GM12878 (cell line): ENCODE measurements around the gene PYGB. TPM values are rescaled to one million over a fixed set of nuclear protein-coding genes. Genes with fewer than 3 reads are reported as not detected.

Source experiments
- ATAC-seq: fragments of 200-7000 bp; cut with Tn5 transposase; 3 replicates; pipeline ENCODE4 v1.9.1; 2020; ENCODE audit warnings: mild to moderate bottlenecking, moderate library complexity
- BruUV-seq: library from RNA; stranded (reverse); fragments of 400-500 nt; replicated peaks from 2 replicates; lab custom pipeline; 2021; lab: Mats Ljungman, UMichigan
- CTCF ChIA-PET: fragments of 300-600 bp; sonication (Branson Sonifier 250); formaldehyde crosslinking; extraction: SDS; loops from one replicate; lab custom pipeline; 2021; ENCODE audit warnings: inconsistent platforms; lab: Yijun Ruan, JAX
- POLR2A ChIA-PET: fragments of 350-600 bp; formaldehyde crosslinking; extraction: SDS; loops from one replicate; lab custom pipeline; 2021; ENCODE audit warnings: inconsistent platforms; lab: Charles Lee
- RAD21 ChIA-PET: fragments of 300-600 bp; sonication (Branson Sonifier 250); formaldehyde crosslinking; loops from one replicate; lab custom pipeline; 2023; ENCODE audit warnings: antibody characterized with exemption; ENCODE audit not compliant: unreplicated experiment; lab: Charles Lee
- SMC1A ChIA-PET: fragments of 300-600 bp; sonication (Branson Sonifier 250); formaldehyde crosslinking; loops from one replicate; lab custom pipeline; 2023; ENCODE audit not compliant: unreplicated experiment, uncharacterized antibody; lab: Charles Lee
- DNase-seq: peaks from one replicate; pipeline ENCODE4 v3.0.0-alpha.2; 2011; ENCODE audit warnings: low read depth, low spot score
- FAIRE-seq: peaks from 3 replicates; lab custom pipeline; 2011; peaks lifted over from hg19 to GRCh38; lab: Jason Lieb, UNC
- H2AFZ ChIP-seq: 2 replicates; pipeline ENCODE4 v1.6.0; 2011; ENCODE audit warnings: low read depth, low read length, control low read depth; ENCODE audit not compliant: control insufficient read depth
- H3K27ac ChIP-seq: 2 replicates; pipeline ENCODE4 v1.5.1; 2011; ENCODE audit warnings: control low read depth; ENCODE audit not compliant: control insufficient read depth, insufficient read depth
- H3K27me3 ChIP-seq, 2 experiments: replicated peaks in 1 of 2; 2 replicates each; pipeline versions ENCODE4 v1.6.0 to v1.6.1; 2011; ENCODE audit warnings: low read length in 1 of 2; ENCODE audit not compliant: control insufficient read depth in 2 of 2, insufficient read depth in 2 of 2
- H3K36me3 ChIP-seq, 2 experiments: 2 replicates each; pipeline ENCODE4 v1.5.1; 2011; ENCODE audit warnings: low read length in 1 of 2; ENCODE audit not compliant: control insufficient read depth in 2 of 2, insufficient read depth in 2 of 2
- H3K4me1 ChIP-seq: 2 replicates; pipeline ENCODE4 v1.6.1; 2011; ENCODE audit warnings: mild to moderate bottlenecking, low read length, moderate library complexity, mixed read lengths; ENCODE audit not compliant: control insufficient read depth, insufficient read depth
- H3K4me2 ChIP-seq: 2 replicates; pipeline ENCODE4 v1.6.0; 2011; ENCODE audit warnings: control low read depth; ENCODE audit not compliant: control insufficient read depth, insufficient read depth
- H3K4me3 ChIP-seq: fragments of 200-600 bp; sonication (generic); 2 replicates; pipeline ENCODE4 v1.5.1; 2016
- H3K79me2 ChIP-seq: 2 replicates; pipeline ENCODE4 v1.6.0; 2011; ENCODE audit warnings: low read length; ENCODE audit not compliant: control insufficient read depth, insufficient read depth
- H3K9ac ChIP-seq: 2 replicates; pipeline ENCODE4 v1.8.0; 2011; ENCODE audit warnings: low read length, control low read depth, mixed read lengths; ENCODE audit not compliant: control insufficient read depth, insufficient read depth
- H3K9me3 ChIP-seq: replicated peaks from 3 replicates; pipeline ENCODE4 v1.5.1; 2011; ENCODE audit warnings: mild to moderate bottlenecking, low read length; ENCODE audit not compliant: control insufficient read depth, insufficient read depth
- H4K20me1 ChIP-seq: 2 replicates; pipeline ENCODE4 v1.6.0; 2011; ENCODE audit not compliant: control insufficient read depth, insufficient read depth
- CEBPB ChIP-seq, 2 experiments: fragments of 150-350 bp in 1 of 2; IDR thresholded peaks; 2 replicates each; pipeline ENCODE4 v1.6.1; 2012 to 2014; ENCODE audit warnings: low read depth in 2 of 2, low read length in 2 of 2, borderline replicate concordance in 1 of 2, inconsistent platforms in 1 of 2
- EGR1 ChIP-seq, 2 experiments: IDR thresholded peaks; 1 replicate in 1 of 2; 2 replicates in 1 of 2; pipeline ENCODE4 v1.6.1; 2011 to 2012; ENCODE audit warnings: low read depth in 2 of 2, low read length in 2 of 2, borderline replicate concordance in 1 of 2, mild to moderate bottlenecking in 1 of 2, moderate library complexity in 1 of 2
- ESRRA ChIP-seq: IDR thresholded peaks from 2 replicates; pipeline ENCODE4 v1.6.1; 2012; ENCODE audit warnings: mild to moderate bottlenecking, low read length, improper control_type of control experiment
- EZH2 ChIP-seq: IDR thresholded peaks from 2 replicates; pipeline ENCODE4 v1.6.1; 2012; ENCODE audit warnings: low read depth, mild to moderate bottlenecking, control low read depth, inconsistent platforms, low read length, borderline replicate concordance; ENCODE audit not compliant: control insufficient read depth
- IKZF1 ChIP-seq: fragments of 450-650 bp; conservative IDR thresholded peaks from 2 replicates; pipeline ENCODE4 v1.6.1; 2017; ENCODE audit warnings: antibody characterized with exemption, mild to moderate bottlenecking
- MEF2A ChIP-seq: IDR thresholded peaks from 2 replicates; pipeline ENCODE4 v1.6.1; 2011; ENCODE audit warnings: low read depth, mild to moderate bottlenecking, low read length, moderate library complexity; ENCODE audit not compliant: insufficient read depth
- SIX5 ChIP-seq: IDR thresholded peaks from 2 replicates; pipeline ENCODE4 v1.6.1; 2011; ENCODE audit warnings: mild to moderate bottlenecking, low read depth, low read length, moderate library complexity; ENCODE audit not compliant: severe bottlenecking
- SUZ12 ChIP-seq: fragments of 200-600 bp; sonication (generic); IDR thresholded peaks from one replicate; pipeline ENCODE4 v1.6.1; 2018; ENCODE audit warnings: antibody characterized with exemption, mild to moderate bottlenecking; ENCODE audit not compliant: unreplicated experiment
- ZNF217 ChIP-seq: fragments of 450-650 bp; IDR thresholded peaks from 2 replicates; pipeline ENCODE4 v1.6.1; 2017; ENCODE audit warnings: antibody characterized with exemption, mild to moderate bottlenecking
- WGBS: methylation state at CpG from one replicate; pipeline ENCODE4 v1.1.6; 2016; ENCODE audit warnings: low lambda C conversion rate; ENCODE audit not compliant: insufficient replicate concordance, insufficient coverage; ENCODE audit errors: missing lambda C conversion rate; 5-methylcytosine and 5-hydroxymethylcytosine counted together
- in situ Hi-C: fragments of 300-500 bp; cut with MboI; formaldehyde crosslinking; loops from 9 replicates; pipeline ENCODE4 v1.14.3; 2018; ENCODE audit warnings: mixed read lengths
- intact Hi-C: fragments of 100-400 bp; cut with micrococcal nuclease; formaldehyde crosslinking; loops from one replicate; pipeline ENCODE4 v1.14.2; 2022; ENCODE audit not compliant: unreplicated experiment
- polyA plus RNA-seq, 11 experiments: library from polyadenylated mRNA; depleted of rRNA in 4 of 11; unstranded in 6 of 11; stranded (reverse) in 5 of 11; fragments of >200 nt; fragmentation: Nextera tagmentation in 4 of 11; fragmentation: Illumina TruSeq in 1 of 11; extraction: Ambion mirVana in 4 of 11; extraction: Trizol in 1 of 11; gene quantifications; 1 replicate in 1 of 11; 2 replicates in 10 of 11; pipeline versions ENCODE4 v1.2.1 to v1.2.3, GENCODE V29; 2011 to 2016; ENCODE audit warnings: inconsistent platforms in 2 of 11, missing spikeins in 2 of 11, low read depth in 1 of 11
- total RNA-seq, 4 experiments: library from RNA; depleted of rRNA in 3 of 4; stranded (reverse); fragments of >200 nt in 3 of 4; fragmentation: Illumina TruSeq in 1 of 4; extraction: Trizol in 1 of 4; gene quantifications; 2 replicates each; pipeline versions ENCODE4 v1.2.1 to v1.2.3, GENCODE V29; 2013 to 2021

PYGB gene
- total and polyA plus RNA-seq, 10 of the 15 experiments (the other 5 are each of a cell fraction or from before 2014, with no cell fraction given) = 0.34 to 33.5 (median 21.8) TPM

- TF ChIP-seq MEF2A (no peak), EGR1 (IDR thresholded peaks at IDR 0.05; ENCODE audit: borderline replicate concordance in 1 of 2, low read depth in 2 of 2, low read length in 2 of 2) (no peak)
These were observed 34.9 kb downstream of the PYGB start (continued) for GRCh38 chr20:25282796-25283195.

- POLR2A ChIA-PET = no interaction called here
- TF ChIP-seq EZH2 (no peak), ZNF217 (no peak), IKZF1 (no peak), CEBPB (IDR thresholded peaks at IDR 0.05; ENCODE audit: borderline replicate concordance in 1 of 2, low read depth in 2 of 2, low read length in 2 of 2) (no peak), SIX5 (no peak), ESRRA (no peak), SUZ12 (no peak)
- no TSS peak for BruUV-seq
- CTCF ChIA-PET = interaction anchor here (1.4 kb wide), 1 partner anchor 12 kb away, joined by 4 read pairs; no protein-coding TSS in a partner anchor
- no peak overlapping the region for H3K27ac ChIP-seq
- 97% methylated on average over 24 of the region's 24 CpGs for WGBS
- H3K4me1 ChIP-seq = peaks cover 30% of the 10 kb centered on the region
- SMC1A ChIA-PET = no interaction called here
- no peak overlapping the region for H3K4me2 ChIP-seq
- DNase-seq (no peak), FAIRE-seq (no peak), ATAC-seq (no peak)
- no peaks in the 10 kb centered on the region for H3K27me3 ChIP-seq
- no peak overlapping the region for H3K9ac ChIP-seq
- RAD21 ChIA-PET = no interaction called here
- no peaks in the 10 kb centered on the region for H3K9me3 ChIP-seq
- H3K79me2 ChIP-seq = no peaks in the 10 kb centered on the region
- in situ Hi-C loops (no loop called here), intact Hi-C loops (no loop called here)
- H3K36me3 ChIP-seq = peaks cover 10 to 36% of the 10 kb centered on the region in 2 experiments; a peak in 3 of 4 replicates
- no peaks in the 10 kb centered on the region for H4K20me1 ChIP-seq
- no peak overlapping the region for H3K4me3 ChIP-seq
- H2AFZ ChIP-seq = no peak overlapping the region
These were observed 35.5 kb downstream of the PYGB start for GRCh38 chr20:25283221-25283951.
